ENCODE measurements around the gene HOXD4.

HOXD4 gene

GRCh38 chr2:176184749-176185148, 33.4 kb downstream of the HOXD4 start:
- no peak for DNase-seq (ENCODE audit: low read depth)
- TF ChIP-seq, protein P1, sequence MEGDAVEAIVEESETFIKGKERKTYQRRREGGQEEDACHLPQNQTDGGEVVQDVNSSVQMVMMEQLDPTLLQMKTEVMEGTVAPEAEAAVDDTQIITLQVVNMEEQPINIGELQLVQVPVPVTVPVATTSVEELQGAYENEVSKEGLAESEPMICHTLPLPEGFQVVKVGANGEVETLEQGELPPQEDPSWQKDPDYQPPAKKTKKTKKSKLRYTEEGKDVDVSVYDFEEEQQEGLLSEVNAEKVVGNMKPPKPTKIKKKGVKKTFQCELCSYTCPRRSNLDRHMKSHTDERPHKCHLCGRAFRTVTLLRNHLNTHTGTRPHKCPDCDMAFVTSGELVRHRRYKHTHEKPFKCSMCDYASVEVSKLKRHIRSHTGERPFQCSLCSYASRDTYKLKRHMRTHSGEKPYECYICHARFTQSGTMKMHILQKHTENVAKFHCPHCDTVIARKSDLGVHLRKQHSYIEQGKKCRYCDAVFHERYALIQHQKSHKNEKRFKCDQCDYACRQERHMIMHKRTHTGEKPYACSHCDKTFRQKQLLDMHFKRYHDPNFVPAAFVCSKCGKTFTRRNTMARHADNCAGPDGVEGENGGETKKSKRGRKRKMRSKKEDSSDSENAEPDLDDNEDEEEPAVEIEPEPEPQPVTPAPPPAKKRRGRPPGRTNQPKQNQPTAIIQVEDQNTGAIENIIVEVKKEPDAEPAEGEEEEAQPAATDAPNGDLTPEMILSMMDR (IDR thresholded peaks at IDR 0.05; ENCODE audit: low read length, missing control alignments), result no peak
- no peak overlapping the region for H3K4me3 ChIP-seq (replicated peaks; ENCODE audit: low read depth, low read length)

DNA sequence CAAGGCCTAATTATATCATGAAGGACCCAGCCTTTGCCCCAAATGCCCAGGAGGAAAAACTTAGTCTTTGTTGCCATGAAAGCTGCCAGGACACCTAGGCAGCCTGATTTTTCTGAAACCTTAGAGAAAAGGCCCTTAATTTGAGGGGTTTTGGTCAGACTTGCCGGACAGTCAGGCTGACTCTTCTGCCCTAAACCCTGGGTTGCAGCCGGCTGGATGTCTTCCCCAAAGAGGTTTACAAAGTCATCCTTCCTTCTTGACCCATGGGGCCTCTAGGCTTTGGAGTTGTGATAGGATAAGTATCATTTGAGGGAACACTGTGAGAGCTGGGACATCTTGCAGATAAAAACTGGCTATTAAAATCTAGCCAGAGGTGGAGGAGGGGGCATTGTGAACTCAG, 34.7 kb downstream of the HOXD4 start:
- TF ChIP-seq, protein P1 (IDR thresholded peaks at IDR 0.05; ENCODE audit: low read length, missing control alignments), result no peak
- DNase-seq (ENCODE audit: low read depth), result no peak
- no peak overlapping the region for H3K4me3 ChIP-seq (replicated peaks; ENCODE audit: low read depth, low read length)

DNA sequence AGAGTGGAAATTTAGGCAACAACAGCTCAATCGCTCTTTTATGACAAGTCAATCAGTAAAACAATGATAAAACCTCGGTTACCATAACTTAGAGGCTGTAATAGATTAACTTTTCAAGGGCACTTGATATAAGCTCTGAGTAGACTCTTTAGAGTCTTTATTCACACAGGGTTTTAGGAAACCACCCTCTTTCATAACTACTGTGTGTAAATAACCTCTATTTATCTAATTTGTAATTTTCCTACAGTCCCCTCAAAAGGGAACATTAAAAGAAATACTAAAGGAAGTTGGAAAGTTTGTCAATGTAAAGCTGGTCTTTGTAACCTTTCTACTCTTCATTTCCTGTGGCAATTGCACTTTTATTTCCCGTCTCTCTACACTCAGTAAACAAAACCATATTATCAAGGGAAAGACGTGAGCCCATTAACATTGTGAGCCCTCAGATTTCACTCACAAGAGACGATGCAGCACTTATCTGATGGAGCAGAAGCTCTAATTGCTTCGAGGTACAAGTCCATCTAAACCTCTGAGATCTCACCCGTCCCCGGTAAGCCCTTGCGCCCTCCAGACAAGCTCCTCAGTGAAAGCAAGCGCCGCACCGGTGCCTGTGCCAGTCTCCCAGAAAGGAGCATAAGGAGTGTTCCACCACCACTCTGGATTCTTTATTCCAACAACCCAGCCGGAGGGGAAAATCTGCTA, 36.0 kb downstream of the HOXD4 start:
- no peak for DNase-seq (ENCODE audit: low read depth)
- TF ChIP-seq, protein P1 (IDR thresholded peaks at IDR 0.05; ENCODE audit: low read length, missing control alignments), result no peak
- H3K4me3 ChIP-seq (replicated peaks; ENCODE audit: low read depth, low read length), result peak overlapping the region; percentile 52

- H3K4me3 ChIP-seq (replicated peaks; ENCODE audit: low read depth, low read length), result peak within 1 kb of the TSS; percentile 52
- TF ChIP-seq, protein P1 (IDR thresholded peaks at IDR 0.05; ENCODE audit: low read length, missing control alignments), result no peak
- no peak for DNase-seq (ENCODE audit: low read depth)
These were observed 36.8 kb downstream of the HOXD4 start, which contains the start of gene HOXD1 for GRCh38 chr2:176187899-176188773. TSS of gene HOXD1 (plus strand) at chr2:176188668. CDS start at chr2:176188802, 134 bp downstream.

DNA sequence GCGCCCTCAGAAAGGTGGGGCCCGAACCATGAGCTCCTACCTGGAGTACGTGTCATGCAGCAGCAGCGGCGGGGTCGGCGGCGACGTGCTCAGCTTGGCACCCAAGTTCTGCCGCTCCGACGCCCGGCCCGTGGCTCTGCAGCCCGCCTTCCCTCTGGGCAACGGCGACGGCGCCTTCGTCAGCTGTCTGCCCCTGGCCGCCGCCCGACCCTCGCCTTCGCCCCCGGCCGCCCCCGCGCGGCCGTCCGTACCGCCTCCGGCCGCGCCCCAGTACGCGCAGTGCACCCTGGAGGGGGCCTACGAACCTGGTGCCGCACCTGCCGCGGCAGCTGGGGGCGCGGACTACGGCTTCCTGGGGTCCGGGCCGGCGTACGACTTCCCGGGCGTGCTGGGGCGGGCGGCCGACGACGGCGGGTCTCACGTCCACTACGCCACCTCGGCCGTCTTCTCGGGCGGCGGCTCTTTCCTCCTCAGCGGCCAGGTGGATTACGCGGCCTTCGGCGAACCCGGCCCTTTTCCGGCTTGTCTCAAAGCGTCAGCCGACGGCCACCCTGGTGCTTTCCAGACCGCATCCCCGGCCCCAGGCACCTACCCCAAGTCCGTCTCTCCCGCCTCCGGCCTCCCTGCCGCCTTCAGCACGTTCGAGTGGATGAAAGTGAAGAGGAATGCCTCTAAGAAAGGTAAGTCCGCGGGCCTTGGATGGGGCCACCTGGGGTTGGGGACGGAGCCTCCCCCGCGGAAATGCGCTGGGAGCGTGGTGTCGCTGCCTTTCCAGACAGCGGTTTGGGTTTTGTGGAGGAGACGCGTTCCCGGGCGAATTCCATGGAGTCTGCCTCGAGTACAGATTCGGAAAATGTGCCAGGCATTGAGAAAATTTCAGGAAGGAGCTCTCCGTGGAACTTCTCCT, 37.7 kb downstream of the HOXD4 start:
- peak overlapping the region; percentile 52 for H3K4me3 ChIP-seq (replicated peaks; ENCODE audit: low read depth, low read length)
- no peak for DNase-seq (ENCODE audit: low read depth)
- TF ChIP-seq, protein P1 (IDR thresholded peaks at IDR 0.05; ENCODE audit: low read length, missing control alignments), result no peak

Data from fibroblast of pulmonary artery (primary cell).